ENCODE measurements around the gene NCK2. TPM values are rescaled to one million over a fixed set of nuclear protein-coding genes. Genes with fewer than 3 reads are reported as not detected.

The NCK2 gene
- polyA plus RNA-seq, 1 donor from 2014 or later = 19.6 TPM

DNA sequence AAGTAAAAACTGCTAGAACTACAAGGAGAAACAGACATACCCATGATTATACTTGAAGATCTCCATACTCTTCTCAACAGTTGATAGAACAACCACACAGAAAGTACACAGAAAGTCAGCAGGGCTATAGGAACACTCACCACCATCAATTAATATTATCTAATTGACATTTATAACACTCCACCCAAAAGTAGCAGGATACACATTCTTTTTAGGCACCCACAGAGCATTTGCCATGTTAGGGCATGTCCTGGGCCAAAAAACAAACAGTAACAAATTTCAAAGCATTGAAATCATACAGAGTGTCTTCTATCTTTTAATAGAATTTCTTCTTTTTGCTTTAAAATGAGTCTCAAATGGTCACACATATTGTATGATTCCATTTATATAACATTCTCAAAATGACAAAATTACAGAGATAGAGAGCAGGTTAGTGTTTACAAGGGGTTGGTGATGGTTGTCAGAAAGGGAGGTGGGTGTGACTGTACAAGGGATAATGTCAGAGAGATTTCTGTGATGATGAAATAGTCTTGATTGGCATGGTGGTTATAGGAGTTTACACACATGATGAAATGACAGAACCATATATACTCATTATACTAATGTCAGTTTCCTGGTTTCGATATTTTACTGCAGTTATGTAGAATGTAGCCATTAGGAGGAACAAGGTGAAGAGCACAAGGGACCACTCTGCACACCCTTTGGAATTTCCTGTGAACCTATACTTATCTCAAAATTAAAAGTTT lies 82.8 kb downstream of the NCK2 start:
- H3K9me3 Mint-ChIP-seq = peaks cover under 1 to 23% (median 7%) of the 10 kb centered on the region in 3 donors
- H3K36me3 Mint-ChIP-seq = peaks cover 9% of the 10 kb centered on the region
- peak overlapping the region in 1 of 3 donors; percentile 81 for H3K27ac Mint-ChIP-seq
- peaks cover 29 to 48% (median 36%) of the 10 kb centered on the region in 3 donors for H3K4me1 Mint-ChIP-seq
- H3K27me3 Mint-ChIP-seq = no peaks in the 10 kb centered on the region
- peak overlapping the region in 1 of 4 donors; percentile 28 for H3K4me3 Mint-ChIP-seq

DNA sequence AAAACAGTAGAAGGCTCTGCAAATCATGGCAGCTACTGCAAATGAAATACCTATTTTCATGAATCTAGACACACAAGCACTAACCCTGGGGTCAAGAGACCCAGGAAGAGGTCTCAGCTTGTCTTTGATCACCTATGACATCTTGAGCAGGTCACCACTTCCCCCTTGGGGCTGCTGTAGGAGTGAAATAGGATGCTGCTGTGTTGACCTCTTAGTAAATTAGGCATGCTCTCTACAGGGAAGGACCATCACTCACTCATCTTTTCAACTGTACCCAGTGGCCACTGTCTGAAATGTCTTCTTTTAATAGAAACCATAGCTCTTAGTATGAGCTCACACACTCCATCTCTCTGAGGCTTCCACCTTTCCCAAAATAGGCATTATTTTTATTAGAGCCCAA lies 83.8 kb downstream of the NCK2 start:
- Mint-ChIP-seq H3K4me1 (peaks cover 26 to 41% (median 33%) of the 10 kb centered on the region in 3 donors), H3K4me3 (peak overlapping the region in 1 of 4 donors; percentile 48), H3K27ac (peak overlapping the region; percentile 12 to 81 (median 28)), H3K9me3 (peaks cover 1 to 23% (median 12%) of the 10 kb centered on the region in 3 donors), H3K36me3 (peaks cover 10% of the 10 kb centered on the region), H3K27me3 (no peaks in the 10 kb centered on the region)

DNA sequence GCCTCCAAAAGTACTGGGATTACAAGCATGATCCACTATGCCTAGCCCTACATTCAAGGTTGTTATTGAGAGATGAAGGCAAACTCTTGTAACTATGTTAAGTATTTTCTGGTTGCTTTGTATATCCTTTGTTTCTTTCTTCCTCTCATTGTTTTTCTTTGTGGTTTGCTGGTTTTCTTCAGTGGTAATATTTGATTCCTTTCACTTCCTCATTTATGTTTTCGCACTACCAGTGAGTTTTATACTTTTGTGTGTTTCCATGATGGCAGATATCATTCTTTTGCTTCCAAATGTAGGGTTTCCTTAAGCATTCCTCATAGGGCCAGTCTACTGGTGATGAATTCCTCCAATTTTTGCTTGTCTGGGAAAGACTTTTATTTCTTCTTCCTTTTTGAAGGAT lies 90.2 kb downstream of the NCK2 start:
- H3K27ac Mint-ChIP-seq = peak overlapping the region; percentile 66 to 98 (median 78)
- H3K27me3 Mint-ChIP-seq = no peaks in the 10 kb centered on the region

DNA sequence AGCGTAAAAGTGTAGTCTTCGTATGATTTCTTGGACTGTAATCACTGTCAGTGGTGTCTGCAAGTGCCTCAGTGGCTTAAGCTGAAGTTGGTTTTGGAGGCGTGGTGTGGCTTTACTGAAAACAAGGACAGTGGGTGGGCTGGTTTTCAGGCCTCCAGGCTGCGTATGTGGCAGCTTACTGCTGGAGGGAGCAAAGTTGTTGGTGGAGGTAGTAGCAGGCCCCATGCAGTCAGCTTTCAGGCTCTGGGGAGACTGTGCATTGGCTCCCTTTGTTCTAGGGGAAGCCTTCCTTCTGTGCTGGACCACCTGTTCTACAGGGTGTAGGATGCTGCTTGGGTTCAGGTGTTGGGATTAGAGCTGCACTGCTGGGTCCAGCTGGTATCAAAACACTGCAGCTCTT lies 91.6 kb downstream of the NCK2 start:
- Mint-ChIP-seq H3K36me3 (peaks cover 14% of the 10 kb centered on the region), H3K27ac (peak overlapping the region in 1 of 3 donors; percentile 25), H3K4me1 (peaks cover 32 to 51% (median 49%) of the 10 kb centered on the region in 3 donors), H3K4me3 (peak overlapping the region in 2 of 4 donors; percentile 59 to 61), H3K27me3 (no peaks in the 10 kb centered on the region), H3K9me3 (peaks cover 10 to 27% (median 20%) of the 10 kb centered on the region in 3 donors)

More for the DNA sequence above, 90.2 kb downstream of the NCK2 start:
- Mint-ChIP-seq H3K4me3 (peak overlapping the region; percentile 15 to 75 (median 70)), H3K36me3 (peaks cover 10% of the 10 kb centered on the region), H3K4me1 (peaks cover 23 to 43% (median 39%) of the 10 kb centered on the region in 3 donors), H3K9me3 (peaks cover 9 to 27% (median 21%) of the 10 kb centered on the region in 3 donors)

DNA sequence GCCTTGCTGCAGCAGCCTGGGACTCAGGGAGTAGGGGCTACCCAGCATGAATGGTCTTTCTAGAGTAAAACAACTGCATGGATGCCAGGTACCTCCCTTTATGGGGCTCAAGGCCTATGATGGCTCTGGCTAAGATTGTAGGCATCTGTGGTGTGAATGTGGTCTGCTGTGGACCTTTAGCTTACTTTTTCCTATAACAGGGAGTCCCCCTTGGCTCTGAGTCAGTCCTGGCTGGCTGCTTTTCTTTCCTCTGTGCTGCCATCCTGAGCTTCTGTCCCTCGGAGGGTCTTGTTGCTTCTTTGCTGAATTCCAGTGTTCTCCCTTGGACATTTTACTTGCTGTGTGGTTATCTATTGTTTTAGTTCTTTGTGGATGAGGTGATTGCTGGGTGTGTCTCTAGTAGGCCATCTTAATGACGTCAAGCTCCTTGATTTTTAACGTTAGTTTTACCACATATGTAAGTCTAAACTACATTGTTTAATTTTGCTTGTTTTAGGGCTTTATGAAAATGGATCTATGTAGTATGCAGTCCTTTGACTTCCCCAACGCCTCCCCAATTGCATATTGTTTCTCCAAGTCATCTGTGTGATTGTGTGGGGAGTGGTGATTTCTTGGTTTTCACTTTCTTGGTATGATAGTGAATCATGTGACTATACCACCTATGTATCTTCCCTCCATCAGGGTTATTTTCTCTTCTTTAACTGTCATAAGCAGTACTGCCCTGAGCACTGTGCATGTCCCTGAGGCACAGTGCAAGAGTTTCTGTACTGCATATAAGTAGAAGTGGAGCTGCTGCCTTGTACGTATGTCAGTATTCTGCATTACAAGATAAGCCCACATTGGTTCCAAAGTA lies 92.4 kb downstream of the NCK2 start:
- Mint-ChIP-seq H3K9me3 (peaks cover 10 to 25% (median 16%) of the 10 kb centered on the region in 3 donors), H3K27ac (peak overlapping the region in 2 of 3 donors; percentile 42 to 48), H3K27me3 (no peaks in the 10 kb centered on the region), H3K4me1 (peaks cover 38 to 55% (median 51%) of the 10 kb centered on the region in 3 donors), H3K36me3 (peaks cover 16% of the 10 kb centered on the region), H3K4me3 (peak overlapping the region in 2 of 4 donors; percentile 81 to 84)

DNA sequence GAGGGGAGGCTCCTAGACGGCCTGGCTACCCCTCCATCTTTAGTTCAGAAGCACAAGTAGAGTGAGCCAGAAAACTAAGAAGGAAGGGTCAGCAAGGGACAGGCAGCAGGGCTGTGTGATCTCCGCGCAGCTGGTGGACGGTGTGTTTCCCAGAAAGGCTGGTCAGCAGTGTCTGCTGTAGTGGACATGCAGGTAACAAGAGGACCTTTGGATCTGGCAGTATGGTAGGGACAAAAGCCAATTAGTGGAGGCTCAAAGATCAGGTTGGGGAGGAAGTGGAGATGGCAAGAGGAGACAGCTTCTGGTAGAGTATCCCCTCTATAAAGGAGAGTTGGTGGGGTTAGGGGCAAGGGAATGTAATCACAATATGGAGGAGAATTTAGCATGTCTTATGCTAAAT lies 95.1 kb downstream of the NCK2 start:
- Mint-ChIP-seq H3K27me3 (no peaks in the 10 kb centered on the region), H3K9me3 (peaks cover 9 to 16% (median 15%) of the 10 kb centered on the region in 3 donors), H3K27ac (peak overlapping the region in 1 of 3 donors; percentile 5), H3K4me1 (peaks cover 44 to 53% (median 48%) of the 10 kb centered on the region in 3 donors), H3K4me3 (no peak overlapping the region), H3K36me3 (peaks cover 17% of the 10 kb centered on the region)

DNA sequence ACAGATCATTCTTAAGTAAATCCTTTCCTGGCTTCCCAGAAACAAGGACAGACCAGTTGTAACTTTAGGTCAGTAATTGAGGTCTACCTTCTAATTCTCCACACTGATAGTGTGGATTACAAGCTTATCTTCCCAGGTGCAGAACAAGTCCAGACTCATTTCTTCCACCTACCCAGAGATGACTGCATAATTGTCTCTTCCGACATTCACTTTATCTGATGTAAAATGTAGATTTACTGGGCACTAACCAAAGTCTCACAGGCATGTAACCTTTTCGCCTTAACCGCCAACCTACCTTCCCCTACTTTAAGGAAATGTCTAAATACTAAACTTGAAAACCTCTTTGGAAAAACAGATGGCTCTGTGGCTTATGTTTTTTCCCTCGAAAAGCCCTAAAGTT lies 96.2 kb downstream of the NCK2 start:
- H3K36me3 Mint-ChIP-seq = peaks cover 17% of the 10 kb centered on the region
- H3K27ac Mint-ChIP-seq = peak overlapping the region in 1 of 3 donors; percentile 58
- no peaks in the 10 kb centered on the region for H3K27me3 Mint-ChIP-seq
- H3K4me1 Mint-ChIP-seq = peaks cover 36 to 53% (median 44%) of the 10 kb centered on the region in 3 donors
- peak overlapping the region in 2 of 4 donors; percentile 18 to 61 for H3K4me3 Mint-ChIP-seq
- peaks cover 6 to 11% (median 10%) of the 10 kb centered on the region in 3 donors for H3K9me3 Mint-ChIP-seq

DNA sequence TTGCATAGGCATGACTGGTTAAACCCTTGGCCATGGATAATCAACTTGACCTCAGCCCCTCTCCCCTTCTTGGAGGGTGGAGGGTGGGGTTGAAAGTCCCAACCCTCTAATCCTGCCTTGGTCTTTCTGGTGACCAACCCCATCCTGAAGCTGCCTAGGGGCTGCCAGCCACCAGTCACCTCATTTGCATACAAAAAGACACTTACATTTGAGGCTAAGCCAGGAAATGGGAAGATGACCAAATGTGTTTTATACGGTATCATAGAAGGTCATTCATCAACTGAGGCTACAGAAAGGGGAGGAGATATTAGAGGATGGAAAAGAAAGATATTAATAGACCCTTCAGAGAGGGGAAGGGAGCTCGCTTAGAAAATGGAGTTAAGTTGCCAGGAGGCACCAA lies 96.8 kb downstream of the NCK2 start:
- H3K27me3 Mint-ChIP-seq = no peaks in the 10 kb centered on the region
- H3K27ac Mint-ChIP-seq = peak overlapping the region in 1 of 3 donors; percentile 71
- H3K9me3 Mint-ChIP-seq = peaks cover 4 to 6% (median 5%) of the 10 kb centered on the region in 3 donors
- peaks cover 32 to 53% (median 45%) of the 10 kb centered on the region in 3 donors for H3K4me1 Mint-ChIP-seq
- H3K36me3 Mint-ChIP-seq = peaks cover 19% of the 10 kb centered on the region
- peak overlapping the region in 1 of 4 donors; percentile 15 for H3K4me3 Mint-ChIP-seq

DNA sequence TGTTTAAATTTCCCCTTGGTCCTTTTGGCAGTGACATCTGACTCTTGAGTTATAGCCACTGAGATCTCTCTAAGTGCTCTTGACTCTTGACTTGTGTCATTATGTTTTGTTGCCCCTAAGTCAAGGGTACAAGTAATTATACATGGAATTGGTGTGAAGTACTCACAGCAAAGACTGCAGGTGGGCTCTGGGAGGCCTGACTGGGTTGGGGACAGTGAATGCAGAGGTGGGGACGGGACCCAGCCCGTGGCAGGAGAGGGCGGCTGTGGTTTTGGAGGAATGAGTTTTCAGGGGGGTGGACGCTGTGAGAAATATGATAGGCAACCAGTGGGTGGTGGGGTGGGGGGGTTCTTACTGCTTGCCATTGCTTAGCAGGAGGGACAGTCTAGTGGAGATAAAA lies 97.8 kb downstream of the NCK2 start:
- Mint-ChIP-seq H3K27ac (no peak overlapping the region), H3K4me1 (peaks cover 32 to 53% (median 50%) of the 10 kb centered on the region in 3 donors), H3K36me3 (peaks cover 16% of the 10 kb centered on the region)

DNA sequence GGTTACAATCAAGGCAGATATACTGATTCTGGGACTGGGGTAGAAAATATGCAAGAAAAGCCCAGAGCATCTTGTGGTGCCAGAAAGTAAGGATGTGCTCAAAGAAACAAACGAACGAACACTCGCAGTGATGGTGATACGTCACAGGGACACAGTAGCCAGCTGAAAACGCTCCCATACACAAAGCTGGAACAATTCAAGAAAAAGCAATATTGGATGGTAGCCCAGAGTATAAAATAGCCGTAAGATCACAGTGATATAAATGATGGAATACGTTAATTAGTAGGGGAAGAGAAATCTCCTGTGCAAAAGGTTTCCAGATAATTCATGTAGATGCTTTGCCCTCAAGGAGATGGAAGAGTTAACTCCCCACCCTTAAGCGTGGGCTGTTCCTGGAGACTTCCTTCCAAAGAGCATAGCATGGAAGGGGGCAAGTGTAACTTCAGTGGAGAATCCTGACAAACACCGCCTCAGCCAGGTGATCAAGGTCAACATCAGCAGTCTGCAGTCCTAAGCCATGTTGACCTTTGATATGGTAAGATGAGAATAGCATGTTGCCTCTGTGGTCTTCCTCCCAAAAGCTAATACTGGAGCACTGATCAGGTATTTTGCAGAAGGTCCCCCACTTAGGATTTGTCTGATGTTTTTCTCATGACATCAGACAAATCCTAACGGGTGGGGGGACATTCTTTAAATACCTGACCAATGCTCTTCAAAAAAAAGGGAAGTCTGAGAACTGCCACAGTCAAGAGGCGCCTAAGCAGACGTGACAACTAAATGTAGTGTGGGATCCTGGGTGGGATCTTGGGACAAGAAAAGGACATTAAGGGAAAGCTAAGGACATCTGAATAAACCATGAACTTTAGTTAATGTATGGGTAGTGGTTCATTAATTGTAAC lies 99.0 kb downstream of the NCK2 start:
- peaks cover 31 to 52% (median 49%) of the 10 kb centered on the region in 3 donors for H3K4me1 Mint-ChIP-seq
- H3K36me3 Mint-ChIP-seq = peaks cover 16% of the 10 kb centered on the region
- peaks cover 0 to 3% (median 1%) of the 10 kb centered on the region in 3 donors for H3K9me3 Mint-ChIP-seq
- peak overlapping the region in 1 of 4 donors; percentile 33 for H3K4me3 Mint-ChIP-seq
- H3K27ac Mint-ChIP-seq = no peak overlapping the region
- H3K27me3 Mint-ChIP-seq = no peaks in the 10 kb centered on the region

More for the DNA sequence above, 97.8 kb downstream of the NCK2 start:
- Mint-ChIP-seq H3K27me3 (no peaks in the 10 kb centered on the region), H3K4me3 (peak overlapping the region in 1 of 4 donors; percentile 79), H3K9me3 (peaks cover 0 to 3% (median 1%) of the 10 kb centered on the region in 3 donors)

DNA sequence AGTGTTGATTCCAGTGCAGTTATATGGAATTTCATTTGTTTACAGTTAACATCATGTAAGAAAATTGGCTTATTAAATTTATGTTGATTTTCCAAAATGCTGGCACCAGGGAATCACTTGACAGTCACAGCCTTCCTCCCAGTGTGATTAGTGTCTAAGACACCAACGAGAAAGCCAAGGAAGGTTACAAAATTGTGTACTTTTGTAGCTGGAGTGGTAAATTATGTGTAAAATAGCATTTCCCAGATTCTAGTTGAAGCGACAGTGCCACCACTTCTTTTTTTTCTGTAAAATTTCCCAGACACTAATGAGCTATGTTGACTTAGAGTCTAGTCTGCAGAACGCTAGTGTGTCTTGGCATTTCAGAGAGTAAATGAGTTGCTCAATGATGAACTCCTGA lies 101.3 kb downstream of the NCK2 start:
- Mint-ChIP-seq H3K9me3 (peaks cover 0 to under 1% (median 0%) of the 10 kb centered on the region in 3 donors), H3K4me1 (peaks cover 12 to 44% (median 35%) of the 10 kb centered on the region in 3 donors), H3K27ac (peak overlapping the region in 2 of 3 donors; percentile 14 to 60), H3K27me3 (no peaks in the 10 kb centered on the region), H3K36me3 (peaks cover 9% of the 10 kb centered on the region), H3K4me3 (no peak overlapping the region)

DNA sequence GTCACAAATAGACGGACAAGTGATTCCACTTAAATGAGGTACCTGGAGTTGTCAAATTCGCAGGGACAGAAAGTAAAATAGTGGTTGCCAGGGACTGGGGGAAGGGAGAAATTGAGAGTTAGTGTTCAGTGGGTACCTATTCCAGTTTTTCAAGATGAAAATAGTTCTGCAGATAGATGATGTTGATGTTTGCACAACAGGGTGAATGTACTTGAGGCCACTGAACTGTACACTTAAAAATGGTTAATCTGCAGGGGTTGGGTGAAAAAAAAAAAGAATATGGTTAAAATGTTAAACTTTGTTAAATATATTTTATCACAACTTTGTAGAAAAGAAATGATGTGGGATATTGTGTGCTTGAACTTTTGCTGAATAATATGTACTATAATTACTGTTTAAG lies 102.3 kb downstream of the NCK2 start:
- H3K36me3 Mint-ChIP-seq = peaks cover 5% of the 10 kb centered on the region
- no peaks in the 10 kb centered on the region for H3K27me3 Mint-ChIP-seq
- peaks cover 4 to 38% (median 30%) of the 10 kb centered on the region in 3 donors for H3K4me1 Mint-ChIP-seq
- no peak overlapping the region for H3K4me3 Mint-ChIP-seq
- H3K9me3 Mint-ChIP-seq = no peaks in the 10 kb centered on the region
- H3K27ac Mint-ChIP-seq = no peak overlapping the region

DNA sequence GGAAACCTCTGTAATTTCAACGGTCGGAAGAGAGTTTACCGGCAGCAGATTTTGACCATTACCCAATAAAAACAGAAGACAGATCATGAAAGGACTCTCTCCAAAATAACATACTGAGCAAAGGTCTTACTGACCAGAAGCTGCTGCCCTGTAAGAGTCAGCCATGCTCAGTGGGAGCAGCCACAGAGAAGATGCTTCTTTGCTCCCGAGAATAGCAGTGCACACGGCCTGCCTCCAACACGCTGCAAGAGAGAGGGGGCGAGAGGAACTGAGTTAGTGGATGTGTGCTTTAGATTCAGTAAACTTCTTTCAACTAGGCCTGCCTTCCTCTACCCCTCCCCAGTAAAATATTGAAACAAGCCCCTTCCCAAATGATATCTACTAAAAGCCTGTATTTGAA lies 103.7 kb downstream of the NCK2 start:
- H3K27ac Mint-ChIP-seq = peak overlapping the region in 1 of 3 donors; percentile 73
- peaks cover 3% of the 10 kb centered on the region for H3K36me3 Mint-ChIP-seq
- H3K9me3 Mint-ChIP-seq = no peaks in the 10 kb centered on the region
- no peaks in the 10 kb centered on the region for H3K27me3 Mint-ChIP-seq
- peaks cover 5 to 42% (median 36%) of the 10 kb centered on the region in 3 donors for H3K4me1 Mint-ChIP-seq
- H3K4me3 Mint-ChIP-seq = no peak overlapping the region
